ENCODE data around the gene GTPBP4. TPM values are rescaled to one million over a fixed set of nuclear protein-coding genes. Genes with fewer than 3 reads are reported as not detected.
A peak's percentile ranks its signal among the peaks of the same experiment; 100 is the strongest.

The GTPBP4 gene
- total and polyA plus RNA-seq, 9 of the 15 experiments (the other 6 are each of a cell fraction or from before 2014, with no cell fraction given), result 79.0 to 155 (median 128) TPM

- Histone ChIP-seq H4K20me1 (replicated peaks; ENCODE audit: control insufficient read depth, insufficient read depth, low read length) (peaks cover 33% of the 10 kb centered on the region), H3K4me1 (replicated peaks in 1 of 2; ENCODE audit: control insufficient read depth in 2 of 2, insufficient read depth in 2 of 2, low read length in 2 of 2) (peaks cover 21 to 31% of the 10 kb centered on the region in 2 experiments), H3K27me3 (ENCODE audit: control insufficient read depth in 2 of 2, insufficient read depth in 2 of 2, low read length in 2 of 2) (no peaks in the 10 kb centered on the region), H3K36me3 (ENCODE audit: control insufficient read depth, insufficient read depth, low read length) (peaks cover 65% of the 10 kb centered on the region), H3K9ac (ENCODE audit: insufficient read depth in 1 of 2, low read depth in 2 of 2, low read length in 2 of 2) (peak overlapping the region; percentile 89 to 97), H3K4me2 (ENCODE audit: insufficient read depth, low read length) (peak overlapping the region; percentile 100), H3K9me3 (replicated peaks; ENCODE audit: control insufficient read depth, insufficient read depth, low read depth, low read length) (no peaks in the 10 kb centered on the region), H3K79me2 (ENCODE audit: control insufficient read depth, insufficient read depth, low read length) (peaks cover 75% of the 10 kb centered on the region), H2AFZ (ENCODE audit: low read depth, low read length) (peak overlapping the region; percentile 78), H3K4me3 (peak overlapping the region; percentile 94), H3K9me1 (ENCODE audit: control insufficient read depth, insufficient read depth, low read length) (peaks cover 13% of the 10 kb centered on the region), H3K27ac (ENCODE audit: extremely low read depth, low read depth, low read length) (peak overlapping the region; percentile 93)
- DNase-seq (ENCODE audit: extremely low read depth in 1 of 4, low spot score in 3 of 4), result no peak
- intact Hi-C loops (cut with micrococcal nuclease) (no loop called here), in situ Hi-C loops (cut with MboI) (no loop called here)
- under 1% methylated on average over 24 of the region's 34 CpGs for WGBS (ENCODE audit: insufficient coverage, low coverage, missing lambda C conversion rate)
- ChIA-PET CTCF (ENCODE audit: low intra/inter-chr PET ratio) (no interaction called here), POLR2A (interaction anchor here (0.7 to 3.5 kb wide), 10 partner anchors 8 to 129 kb away, joined by 3 to 25 read pairs (median 3); no protein-coding TSS in a partner anchor)
- FAIRE-seq, result no peak
- BruUV-seq (replicated peaks), result TSS peak; percentile 69
- peak; percentile 1; the same call in 2 of the 3 replicates for ATAC-seq
- TF ChIP-seq TRIM28 (IDR thresholded peaks at IDR 0.05), result peak; percentile 56; the same call in 1 of the 2 replicates
- 0 out of 2 replicates have a peak, but pooled peaks have one; percentile 16 for TF ChIP-seq ZNF766 (CRISPR knock-in tag; conservative IDR thresholded peaks at IDR 0.05)
- TF ChIP-seq GABPA (tag; conservative IDR thresholded peaks at IDR 0.05; ENCODE audit: low read depth), result peak; percentile 79
- peak; percentile 90 for TF ChIP-seq PRDM10 (IDR thresholded peaks at IDR 0.05; ENCODE audit: partially characterized antibody)
- peak; percentile 14; the same call in 1 of the 2 replicates for TF ChIP-seq ETV5 (CRISPR knock-in tag; IDR thresholded peaks at IDR 0.05; ENCODE audit: low read depth)
- no peak for TF ChIP-seq FIP1L1 (IDR thresholded peaks at IDR 0.05; ENCODE audit: low read depth, low read length, poor library complexity, severe bottlenecking)
- TF ChIP-seq DMBX1 (CRISPR knock-in tag; IDR thresholded peaks at IDR 0.05; ENCODE audit: borderline replicate concordance), result no peak
- TF ChIP-seq POLR2B (IDR thresholded peaks at IDR 0.05; ENCODE audit: low read depth, partially characterized antibody), result peak; percentile 2
- 0 out of 2 replicates have a peak, but pooled peaks have one; percentile 14 for TF ChIP-seq ETS1 (conservative IDR thresholded peaks at IDR 0.05; ENCODE audit: control insufficient read depth, low read depth, low read length)
- no peak for TF ChIP-seq GTF2F1 (IDR thresholded peaks at IDR 0.05; ENCODE audit: low read depth, low read length)
- TF ChIP-seq ZNF830 (CRISPR knock-in tag; IDR thresholded peaks at IDR 0.05), result no peak
- TF ChIP-seq CGGBP1 (CRISPR knock-in tag; IDR thresholded peaks at IDR 0.05), result no peak
- TF ChIP-seq POLR2AphosphoS2 (IDR thresholded peaks at IDR 0.05; ENCODE audit: low read length), result peak; percentile 68; the same call in 1 of the 2 replicates
- peak; percentile 63 for TF ChIP-seq SP2 (IDR thresholded peaks at IDR 0.05; ENCODE audit: extremely low read depth, low read depth, low read length, poor library complexity, severe bottlenecking)
- 0 out of 2 replicates have a peak, but pooled peaks have one; percentile 31 for TF ChIP-seq E2F5 (CRISPR knock-in tag; IDR thresholded peaks at IDR 0.05)
- TF ChIP-seq NFYB (IDR thresholded peaks at IDR 0.05; ENCODE audit: extremely low read depth, insufficient read length), result peak; percentile 53
Observed at GRCh38 chr10:1049425-1049958, 61.3 kb downstream of the GTPBP4 start.

Data from K562 (cell line).